ENCODE results near the gene GNAQ. TPM values are rescaled to one million over a fixed set of nuclear protein-coding genes. Genes with fewer than 3 reads are reported as not detected.

GNAQ gene
- polyA plus RNA-seq, 3 donors from 2014 or later: 4.5 to 7.4 (median 5.1) TPM

DNA sequence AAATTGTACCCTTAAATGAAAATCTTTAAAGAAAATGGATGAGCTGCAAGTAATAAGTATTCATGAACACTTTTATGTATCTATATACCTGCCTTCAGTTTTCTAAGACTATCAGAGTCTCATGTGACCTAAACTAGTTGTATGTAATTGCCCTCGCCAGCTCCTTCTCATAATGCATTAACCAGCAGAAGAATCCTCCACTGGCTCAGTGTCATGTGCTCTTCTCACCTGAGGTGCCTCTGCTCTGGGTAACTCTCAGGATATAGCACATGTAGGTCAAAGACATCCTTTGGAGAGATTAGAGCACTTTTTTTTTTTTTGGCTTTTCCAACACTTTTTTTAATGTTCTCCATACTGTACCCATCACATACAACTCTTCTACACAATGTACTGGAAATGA, 199.8 kb downstream of the GNAQ start:
- no peak for DNase-seq
- Mint-ChIP-seq H3K36me3 (no peaks in the 10 kb centered on the region), H3K4me3 (peak overlapping the region in 2 of 5 donors; percentile 4 to 12), H3K27me3 (ENCODE audit: low read depth in 3 of 3) (peaks cover 0 to 21% (median 14%) of the 10 kb centered on the region in 3 donors), H3K9me3 (no peaks in the 10 kb centered on the region), H3K4me1 (peaks cover 55 to 60% of the 10 kb centered on the region in 2 donors), H3K27ac (no peak overlapping the region)

- Mint-ChIP-seq H3K4me1 (peaks cover 62 to 70% of the 10 kb centered on the region in 2 donors), H3K27ac (peak overlapping the region in 4 of 6 donors; percentile 29 to 73 (median 38)), H3K9me3 (no peaks in the 10 kb centered on the region), H3K36me3 (no peaks in the 10 kb centered on the region), H3K27me3 (ENCODE audit: low read depth in 3 of 3) (peaks cover 3 to 22% (median 14%) of the 10 kb centered on the region in 3 donors), H3K4me3 (peak overlapping the region; percentile 42 to 61 (median 55))
- DNase-seq: peak; percentile 49 to 67 (median 60)
Measured at GRCh38 chr9:77830618-77831285, 200.9 kb downstream of the GNAQ start.

GRCh38 chr9:77829420-77829819, 202.2 kb downstream of the GNAQ start:
- H3K4me3 Mint-ChIP-seq: peak overlapping the region in 2 of 5 donors; percentile 3 to 8
- H3K36me3 Mint-ChIP-seq: no peaks in the 10 kb centered on the region
- DNase-seq: no peak
- no peaks in the 10 kb centered on the region for H3K9me3 Mint-ChIP-seq
- H3K27ac Mint-ChIP-seq: peak overlapping the region in 1 of 6 donors; percentile 17
- peaks cover 62 to 72% of the 10 kb centered on the region in 2 donors for H3K4me1 Mint-ChIP-seq
- peaks cover 3 to 23% (median 14%) of the 10 kb centered on the region in 3 donors for H3K27me3 Mint-ChIP-seq (ENCODE audit: low read depth in 3 of 3)

DNA sequence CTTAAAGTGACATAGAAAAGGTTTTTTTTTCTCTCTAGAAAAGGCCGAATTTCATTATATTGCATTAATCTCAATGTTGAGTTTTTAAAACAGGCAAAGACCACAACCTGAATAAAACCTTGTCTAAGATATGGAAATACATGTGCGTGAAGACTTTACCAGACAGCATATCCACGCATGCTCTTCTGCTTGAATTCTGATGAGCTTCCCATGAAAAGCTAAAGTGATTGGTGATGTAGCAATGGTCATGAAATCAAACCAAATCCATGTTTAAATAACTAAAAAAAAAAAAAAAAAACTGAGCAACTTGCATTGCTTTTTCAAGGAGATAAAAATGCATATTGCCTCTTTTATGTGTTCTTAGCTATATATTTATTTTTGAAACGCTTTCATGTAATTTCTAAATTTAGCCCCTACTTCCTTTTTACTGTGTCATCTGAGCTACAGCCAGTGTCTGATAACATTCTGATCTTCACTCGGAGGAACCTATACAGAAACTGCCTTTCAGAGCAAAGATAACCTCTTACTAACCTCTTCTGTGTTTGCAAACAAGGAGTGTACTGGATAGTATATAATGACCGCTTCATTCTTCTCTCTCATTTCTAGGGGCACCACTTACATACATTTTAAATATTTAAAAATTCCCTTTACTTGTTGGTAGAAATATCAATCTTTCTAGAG, 204.4 kb downstream of the GNAQ start:
- Mint-ChIP-seq H3K27ac (peak overlapping the region in 2 of 6 donors; percentile 28 to 70), H3K4me3 (peak overlapping the region; percentile 47 to 78 (median 76)), H3K27me3 (ENCODE audit: low read depth in 3 of 3) (peaks cover 3 to 20% (median 14%) of the 10 kb centered on the region in 3 donors)

GRCh38 chr9:77826621-77827020, 205.0 kb downstream of the GNAQ start:
- Mint-ChIP-seq H3K36me3 (peaks cover 0 to 4% (median 0%) of the 10 kb centered on the region in 3 donors), H3K9me3 (no peaks in the 10 kb centered on the region), H3K27ac (peak overlapping the region in 1 of 6 donors; percentile 12), H3K4me3 (peak overlapping the region in 1 of 5 donors; percentile 16), H3K27me3 (ENCODE audit: low read depth in 3 of 3) (peaks cover 3 to 20% (median 14%) of the 10 kb centered on the region in 3 donors), H3K4me1 (peaks cover 52 to 61% of the 10 kb centered on the region in 2 donors)
- no peak for DNase-seq

More for the DNA sequence above, 204.4 kb downstream of the GNAQ start:
- DNase-seq: no peak
- peaks cover 0 to 4% (median 0%) of the 10 kb centered on the region in 3 donors for H3K36me3 Mint-ChIP-seq
- H3K4me1 Mint-ChIP-seq: peaks cover 59 to 67% of the 10 kb centered on the region in 2 donors
- no peaks in the 10 kb centered on the region for H3K9me3 Mint-ChIP-seq

GRCh38 chr9:77826116-77826515, 205.5 kb downstream of the GNAQ start:
- Mint-ChIP-seq H3K4me3 (no peak overlapping the region), H3K36me3 (peaks cover 0 to 4% (median 0%) of the 10 kb centered on the region in 3 donors), H3K27me3 (ENCODE audit: low read depth in 3 of 3) (peaks cover 3 to 20% (median 14%) of the 10 kb centered on the region in 3 donors), H3K27ac (peak overlapping the region in 1 of 6 donors; percentile 12), H3K4me1 (peaks cover 47 to 55% of the 10 kb centered on the region in 2 donors), H3K9me3 (no peaks in the 10 kb centered on the region)
- no peak for DNase-seq

DNA sequence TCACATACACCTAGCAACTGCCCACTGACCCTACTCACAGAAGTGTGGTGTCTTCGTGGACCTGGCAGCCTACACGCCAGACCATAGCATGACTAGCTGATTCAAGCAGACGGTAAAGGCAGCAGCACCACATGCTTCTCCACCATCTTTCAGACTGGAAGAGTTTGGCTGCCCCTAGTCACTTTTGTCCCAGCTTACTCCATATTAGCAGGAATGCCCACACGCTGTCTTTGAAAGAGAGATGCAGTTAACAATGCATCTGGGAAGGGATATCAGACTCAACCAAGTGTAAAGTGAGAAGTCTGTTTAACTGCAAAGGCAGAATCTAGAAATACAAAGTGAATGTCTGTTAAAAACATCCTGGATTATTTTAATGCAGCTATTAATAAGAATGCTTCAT, 206.2 kb downstream of the GNAQ start:
- Mint-ChIP-seq H3K4me1 (peaks cover 42 to 49% of the 10 kb centered on the region in 2 donors), H3K4me3 (no peak overlapping the region), H3K36me3 (peaks cover 0 to 4% (median 0%) of the 10 kb centered on the region in 3 donors), H3K27me3 (ENCODE audit: low read depth in 3 of 3) (peaks cover 3 to 14% (median 9%) of the 10 kb centered on the region in 3 donors), H3K27ac (no peak overlapping the region), H3K9me3 (no peaks in the 10 kb centered on the region)
- DNase-seq: no peak

GRCh38 chr9:77820293-77820954, 211.2 kb downstream of the GNAQ start:
- Mint-ChIP-seq H3K4me1 (peaks cover 2 to 5% of the 10 kb centered on the region in 2 donors), H3K27me3 (ENCODE audit: low read depth in 3 of 3) (peaks cover 0 to 2% (median 0%) of the 10 kb centered on the region in 3 donors), H3K4me3 (no peak overlapping the region), H3K36me3 (peaks cover 0 to 4% (median 0%) of the 10 kb centered on the region in 3 donors), H3K9me3 (no peaks in the 10 kb centered on the region), H3K27ac (no peak overlapping the region)
- no peak for DNase-seq

DNA sequence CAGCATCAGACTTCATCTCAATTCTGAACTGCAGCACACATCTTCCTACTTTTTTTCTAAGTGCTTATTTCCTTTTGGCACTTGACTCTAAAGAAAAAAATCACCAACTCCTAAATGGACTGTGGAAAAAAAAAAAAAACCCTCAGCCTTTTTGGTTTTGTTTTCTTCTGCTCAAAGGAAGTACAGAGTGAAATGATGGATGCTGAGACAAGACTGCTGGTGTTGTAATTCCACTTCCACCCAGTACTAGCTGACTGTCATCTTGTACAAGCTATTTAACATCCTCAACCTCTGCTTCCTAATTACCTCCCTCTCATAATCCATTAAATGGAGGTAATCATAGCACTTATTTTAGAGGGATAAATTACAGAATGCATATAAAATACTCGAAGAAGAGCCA, 212.0 kb downstream of the GNAQ start:
- H3K27ac Mint-ChIP-seq: no peak overlapping the region
- peaks cover 0 to 4% (median 0%) of the 10 kb centered on the region in 3 donors for H3K36me3 Mint-ChIP-seq
- peaks cover 2 to 5% of the 10 kb centered on the region in 2 donors for H3K4me1 Mint-ChIP-seq
- H3K9me3 Mint-ChIP-seq: no peaks in the 10 kb centered on the region
- peaks cover 0 to 2% (median 0%) of the 10 kb centered on the region in 3 donors for H3K27me3 Mint-ChIP-seq (ENCODE audit: low read depth in 3 of 3)
- H3K4me3 Mint-ChIP-seq: no peak overlapping the region
- DNase-seq: no peak

DNA sequence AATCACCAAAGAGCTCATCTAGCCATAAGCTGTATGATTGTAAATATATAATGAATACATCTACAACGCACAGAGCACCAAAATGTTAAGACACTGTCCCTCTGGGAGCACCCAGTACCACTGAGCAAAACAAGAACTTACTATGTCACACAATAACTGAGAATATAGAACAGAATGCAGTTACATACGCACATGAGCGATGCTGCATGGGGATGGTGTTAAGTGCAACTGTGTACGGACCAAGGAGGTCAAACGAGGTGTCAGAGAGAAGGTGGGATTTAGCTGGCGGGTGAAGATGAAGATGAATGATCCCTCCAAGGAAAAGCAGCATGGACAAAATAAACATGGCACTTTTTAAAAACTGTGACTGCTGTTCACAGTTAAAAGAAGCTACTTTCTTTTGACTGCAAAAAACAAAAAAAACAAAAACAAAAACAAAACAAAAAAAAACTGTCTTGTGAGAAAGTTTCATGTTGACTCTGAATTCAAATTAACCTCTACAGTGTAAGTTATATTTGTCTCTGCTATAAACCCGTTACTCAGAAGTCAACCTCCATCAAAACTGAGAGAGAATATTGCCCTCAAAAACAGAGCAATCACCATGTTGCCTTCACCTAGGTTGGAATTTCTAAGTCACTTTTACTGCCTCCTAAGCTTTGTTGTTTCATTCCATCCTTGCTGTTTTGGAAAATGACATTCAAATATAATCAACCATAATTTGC, 213.9 kb downstream of the GNAQ start:
- H3K27ac Mint-ChIP-seq: no peak overlapping the region
- no peak overlapping the region for H3K4me3 Mint-ChIP-seq
- H3K9me3 Mint-ChIP-seq: no peaks in the 10 kb centered on the region
- peaks cover 2 to 5% of the 10 kb centered on the region in 2 donors for H3K4me1 Mint-ChIP-seq
- peaks cover 0 to 2% (median 0%) of the 10 kb centered on the region in 3 donors for H3K27me3 Mint-ChIP-seq (ENCODE audit: low read depth in 3 of 3)
- peaks cover 4 to 6% (median 4%) of the 10 kb centered on the region in 3 donors for H3K36me3 Mint-ChIP-seq
- DNase-seq: no peak

DNA sequence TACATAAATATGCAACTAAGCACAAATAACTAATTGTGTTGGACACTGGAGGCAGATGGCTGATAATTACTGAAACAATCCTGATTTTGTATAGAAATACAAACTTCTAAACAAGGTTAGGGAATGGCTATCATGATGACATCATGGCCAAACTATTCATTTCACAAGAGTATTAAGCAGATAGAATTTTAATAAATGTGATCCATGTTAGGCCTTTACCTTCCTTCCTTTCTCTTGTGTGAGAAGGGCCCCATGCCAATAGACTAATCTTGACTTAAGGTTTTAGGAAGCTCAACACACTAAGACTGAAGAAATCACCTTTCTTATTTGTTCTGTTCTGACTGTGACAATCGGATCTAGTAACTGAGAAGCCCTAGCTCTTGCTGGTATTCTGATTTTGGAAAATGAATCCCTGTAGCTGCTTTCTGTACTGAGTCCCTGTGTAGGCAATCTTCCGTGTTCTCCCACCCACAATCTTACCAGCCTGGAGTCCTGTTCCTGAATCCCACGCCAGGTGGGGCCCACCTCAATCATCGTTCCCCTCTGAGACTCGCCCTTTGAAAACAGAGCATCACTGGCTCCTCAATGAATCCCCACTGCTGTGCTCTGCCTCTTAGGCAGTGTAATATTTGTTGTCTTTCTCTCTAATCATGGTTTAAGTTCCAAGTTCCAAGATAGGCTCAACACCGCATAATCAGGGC, 214.8 kb downstream of the GNAQ start:
- H3K36me3 Mint-ChIP-seq: peaks cover 4 to 6% (median 4%) of the 10 kb centered on the region in 3 donors
- H3K27ac Mint-ChIP-seq: no peak overlapping the region
- peaks cover 0 to 2% (median 0%) of the 10 kb centered on the region in 3 donors for H3K27me3 Mint-ChIP-seq (ENCODE audit: low read depth in 3 of 3)
- peaks cover 2 to 5% of the 10 kb centered on the region in 2 donors for H3K4me1 Mint-ChIP-seq
- no peak overlapping the region for H3K4me3 Mint-ChIP-seq
- H3K9me3 Mint-ChIP-seq: no peaks in the 10 kb centered on the region
- no peak for DNase-seq

GRCh38 chr9:77815260-77815659, 216.4 kb downstream of the GNAQ start:
- Mint-ChIP-seq H3K4me3 (no peak overlapping the region), H3K27ac (no peak overlapping the region), H3K4me1 (peaks cover 2 to 3% of the 10 kb centered on the region in 2 donors), H3K27me3 (ENCODE audit: low read depth in 3 of 3) (peaks cover 0 to 2% (median 0%) of the 10 kb centered on the region in 3 donors), H3K36me3 (peaks cover 4 to 9% (median 6%) of the 10 kb centered on the region in 3 donors), H3K9me3 (no peaks in the 10 kb centered on the region)
- no peak for DNase-seq

Measured in immature natural killer cell (primary cell).